GM18867 (cell line): ENCODE results near the gene MEF2D.

ENCODE experiments used
- ATAC-seq: cut with Tn5 transposase; IDR thresholded peaks from one replicate; pipeline ENCODE4 v1.9.1; 2021; ENCODE audit warnings: mild to moderate bottlenecking, moderate library complexity; ENCODE audit not compliant: unreplicated experiment

The MEF2D gene

GRCh38 chr1:156525071-156525501 is 24.5 kb upstream of the MEF2D start:
- no peak for ATAC-seq

- ATAC-seq, result no peak
Observed at GRCh38 chr1:156524481-156524869, 23.9 kb upstream of the MEF2D start.

GRCh38 chr1:156523801-156524480 is 23.4 kb upstream of the MEF2D start:
- no peak for ATAC-seq

GRCh38 chr1:156522443-156522970 is 21.9 kb upstream of the MEF2D start:
- no peak for ATAC-seq

- ATAC-seq, result no peak
Observed at GRCh38 chr1:156517748-156518147, 17.2 kb upstream of the MEF2D start.

- no peak for ATAC-seq
Observed at GRCh38 chr1:156516821-156517220, 16.2 kb upstream of the MEF2D start.

GRCh38 chr1:156515956-156516355 is 15.4 kb upstream of the MEF2D start:
- no peak for ATAC-seq

GRCh38 chr1:156513185-156513584 is 12.6 kb upstream of the MEF2D start:
- no peak for ATAC-seq

- no peak for ATAC-seq
Observed at GRCh38 chr1:156511644-156512043, 11.1 kb upstream of the MEF2D start.

GRCh38 chr1:156510709-156511108 is 10.1 kb upstream of the MEF2D start:
- ATAC-seq, result no peak

GRCh38 chr1:156509424-156510034 is 9.0 kb upstream of the MEF2D start:
- ATAC-seq, result no peak

GRCh38 chr1:156508955-156509234 is 8.3 kb upstream of the MEF2D start:
- no peak for ATAC-seq

- no peak for ATAC-seq
Observed at GRCh38 chr1:156508205-156508954, 7.8 kb upstream of the MEF2D start.

GRCh38 chr1:156506450-156506849 is 5.9 kb upstream of the MEF2D start:
- no peak for ATAC-seq

- ATAC-seq, result no peak
Observed at GRCh38 chr1:156505679-156506298, 5.2 kb upstream of the MEF2D start.

- peak; percentile 42 for ATAC-seq
Observed at GRCh38 chr1:156504821-156505678, 4.5 kb upstream of the MEF2D start.

GRCh38 chr1:156504438-156504813 is 3.9 kb upstream of the MEF2D start:
- no peak for ATAC-seq

GRCh38 chr1:156503698-156504437 is 3.3 kb upstream of the MEF2D start:
- ATAC-seq, result no peak

- ATAC-seq, result no peak
Observed at GRCh38 chr1:156502894-156503697, 2.5 kb upstream of the MEF2D start.
